Activated CD8-positive, alpha-beta memory T cell treated with anti-CD3 and anti-CD28 coated beads, Interleukin-2, amount 50 U/mL, for 48 hours (primary cell): ENCODE results near the gene NPTN.

Experiments used
- DNase-seq: peaks from one replicate; pipeline ENCODE4 v3.0.0-alpha.2; 2020

Gene NPTN

DNA sequence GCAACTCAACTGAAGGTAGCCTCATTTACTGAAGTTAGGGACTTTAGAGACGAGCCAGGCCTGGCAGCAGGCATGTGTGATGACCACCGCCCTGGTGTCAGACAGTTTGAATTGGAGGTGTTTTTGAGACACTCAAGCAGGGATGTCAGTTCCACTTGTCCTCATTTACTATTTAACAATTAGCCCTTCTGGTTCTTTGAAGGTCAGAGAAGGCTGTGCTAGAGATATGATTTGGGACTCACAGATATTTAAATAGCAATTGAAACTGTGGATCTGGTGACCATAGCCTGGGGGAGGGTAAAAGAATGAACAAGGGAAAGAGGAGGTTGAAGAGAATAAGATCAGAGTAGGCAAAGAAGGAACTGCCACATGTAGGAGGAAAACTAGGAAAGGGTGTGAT is 115.6 kb downstream of the NPTN start:
- no peak for DNase-seq

DNA sequence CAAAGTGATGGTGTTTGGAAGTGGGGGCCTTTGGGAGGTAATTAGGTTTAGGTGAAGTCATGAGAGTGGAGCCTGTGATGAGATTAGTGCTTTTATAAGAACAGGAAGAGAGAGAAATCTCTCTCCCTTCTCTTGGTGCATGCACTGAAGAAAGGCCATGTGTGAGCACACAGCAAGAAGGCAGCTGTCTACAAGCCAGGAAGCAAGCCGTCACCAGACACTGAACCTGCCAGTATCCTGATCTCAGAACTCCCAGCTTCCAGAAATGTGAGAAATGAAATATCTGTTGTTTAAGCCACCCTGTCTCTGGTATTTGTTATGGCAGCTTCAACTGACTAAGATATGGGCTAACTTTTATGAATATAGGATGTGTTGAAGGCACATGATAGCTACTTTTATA is 117.7 kb downstream of the NPTN start:
- no peak for DNase-seq
